OCI-M1 (cell line): ENCODE measurements around the gene PKP1.

Source experiments
- DNase-seq: peaks from one replicate; lab custom pipeline; 2025; lab: John Stamatoyannopoulos, UW

Gene PKP1

DNA sequence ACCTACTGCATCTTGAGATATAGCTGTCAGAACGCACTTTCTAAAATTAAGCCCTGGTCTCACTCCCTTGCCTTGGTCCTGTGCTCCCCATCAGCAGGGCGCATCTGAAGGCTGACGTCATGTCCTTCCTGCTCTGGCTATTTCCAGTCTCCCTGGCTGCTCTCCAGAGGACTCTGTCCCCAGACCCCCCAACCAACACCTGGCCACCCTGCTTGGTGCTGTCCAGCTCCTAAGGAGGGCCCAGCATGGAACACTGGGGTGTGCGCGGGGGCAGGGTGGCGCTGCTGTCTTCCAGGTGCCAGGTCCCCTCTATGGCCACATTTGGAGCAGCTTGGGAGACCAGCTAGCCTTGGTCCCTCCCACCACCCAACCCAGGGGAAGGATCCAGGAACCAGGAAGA, 85.9 kb downstream of the PKP1 start:
- DNase-seq: no peak

DNA sequence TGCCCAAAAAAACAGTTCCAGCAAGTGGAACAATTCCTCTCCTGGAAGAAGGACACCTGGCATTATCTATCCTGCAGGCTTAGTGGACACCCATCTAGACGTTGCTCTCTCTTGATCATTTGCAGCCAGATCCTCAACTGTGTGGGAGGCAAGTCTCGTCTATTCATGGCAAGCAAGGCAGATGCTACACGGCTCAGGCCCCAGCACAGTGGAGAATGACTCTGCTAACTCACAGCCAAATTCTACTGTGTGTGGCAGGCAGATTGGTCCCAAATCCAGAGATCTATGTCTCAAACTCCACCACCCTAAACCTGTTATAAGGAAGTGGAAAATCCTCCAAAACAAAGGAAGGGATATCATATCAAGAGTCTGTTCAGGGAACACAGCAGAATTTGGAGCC, 87.2 kb downstream of the PKP1 start:
- DNase-seq: no peak

DNA sequence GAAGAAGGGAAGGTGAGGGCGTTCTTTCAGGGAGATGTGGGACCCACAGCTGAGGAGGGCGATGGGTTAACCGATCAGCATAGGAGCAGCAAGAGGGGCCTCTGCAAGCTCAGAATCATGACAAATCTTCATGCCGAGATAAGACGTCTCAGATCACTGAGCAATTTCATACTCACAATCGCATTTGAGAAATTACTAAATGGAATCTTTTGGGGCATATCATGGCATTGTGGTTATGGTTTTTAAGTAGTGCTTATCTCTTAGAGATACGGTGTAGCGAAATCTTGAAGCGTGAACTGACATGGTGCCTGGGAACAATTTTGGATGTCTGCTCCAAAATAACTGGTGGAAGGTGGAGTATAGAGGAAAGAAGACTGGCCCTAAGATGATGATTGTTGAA, 88.0 kb downstream of the PKP1 start:
- DNase-seq: no peak

DNA sequence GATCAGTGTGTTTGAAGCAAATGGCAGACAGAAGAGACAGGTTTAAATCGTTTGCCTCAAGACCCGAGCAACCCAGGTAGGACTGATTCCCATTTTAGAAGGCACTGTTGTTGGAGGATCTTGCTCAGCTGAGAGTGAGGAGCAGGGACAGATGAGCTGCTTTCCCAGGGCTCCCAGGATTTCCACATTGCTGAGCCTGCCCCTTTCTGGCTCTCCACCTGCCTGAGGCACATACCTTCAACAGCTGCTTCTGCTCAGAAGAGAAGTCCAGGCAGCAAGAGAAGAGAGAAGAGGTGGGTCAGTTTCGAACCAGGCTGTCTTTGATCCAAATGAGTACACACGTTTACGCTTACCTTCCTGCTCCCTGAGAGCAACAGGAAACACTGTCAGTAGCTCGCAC, 88.5 kb downstream of the PKP1 start:
- no peak for DNase-seq

DNA sequence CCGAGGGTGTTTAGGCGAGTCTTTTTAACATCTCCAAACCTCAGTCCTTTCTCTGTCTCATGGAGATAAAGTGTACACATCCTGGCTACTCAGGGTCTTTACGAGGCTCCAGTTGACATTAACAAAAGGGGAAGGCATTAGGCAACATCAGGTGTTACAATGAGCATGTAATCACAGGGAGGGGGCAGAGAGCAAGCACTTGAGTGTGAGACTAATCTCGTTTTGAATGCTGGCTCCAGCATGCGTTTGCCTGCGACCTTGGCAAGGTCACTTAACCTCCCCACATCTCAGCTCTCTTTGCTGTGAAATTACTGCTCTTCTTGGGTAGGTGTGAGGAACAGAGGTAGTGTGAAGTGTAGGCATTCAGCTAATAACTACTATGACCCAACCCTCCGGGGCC, 91.1 kb downstream of the PKP1 start:
- DNase-seq: no peak

DNA sequence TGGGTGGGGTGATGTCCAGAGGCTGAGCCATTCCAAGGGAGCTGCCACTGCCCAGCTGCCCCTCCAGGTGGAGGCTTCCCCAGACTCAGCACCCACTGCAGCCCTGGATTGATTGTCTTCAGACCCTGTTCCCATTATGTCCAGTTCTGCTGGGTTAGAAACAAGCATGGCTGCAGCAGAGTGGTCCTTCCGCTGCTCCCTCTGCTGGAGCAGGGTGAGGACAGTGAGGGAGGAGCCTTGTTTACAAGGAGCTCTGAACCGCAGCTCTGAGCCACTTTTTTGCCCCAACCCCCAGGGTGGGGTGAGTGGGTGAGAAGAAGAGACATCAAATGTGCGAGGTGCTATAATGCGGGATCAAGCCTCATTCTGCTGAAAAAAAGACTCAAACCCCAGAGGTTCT, 91.9 kb downstream of the PKP1 start:
- peak; percentile 15 for DNase-seq

DNA sequence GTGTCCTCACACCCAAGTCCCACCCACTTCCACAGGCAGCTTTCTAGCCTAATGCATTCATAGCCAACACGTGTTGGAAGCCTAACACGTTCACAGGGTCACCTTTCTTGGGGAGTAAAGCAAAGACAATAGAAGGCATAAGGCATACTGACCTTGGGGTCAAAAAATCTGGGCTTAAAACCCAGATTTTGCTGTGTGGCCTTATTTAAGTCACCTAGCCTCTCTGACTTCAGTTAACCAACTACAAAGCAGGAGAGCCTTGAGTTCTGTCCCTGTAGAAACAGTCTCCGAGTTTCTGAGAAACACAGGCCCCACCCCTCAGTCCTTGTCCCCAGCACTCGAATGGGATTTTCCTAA, 92.8 kb downstream of the PKP1 start:
- DNase-seq: no peak

DNA sequence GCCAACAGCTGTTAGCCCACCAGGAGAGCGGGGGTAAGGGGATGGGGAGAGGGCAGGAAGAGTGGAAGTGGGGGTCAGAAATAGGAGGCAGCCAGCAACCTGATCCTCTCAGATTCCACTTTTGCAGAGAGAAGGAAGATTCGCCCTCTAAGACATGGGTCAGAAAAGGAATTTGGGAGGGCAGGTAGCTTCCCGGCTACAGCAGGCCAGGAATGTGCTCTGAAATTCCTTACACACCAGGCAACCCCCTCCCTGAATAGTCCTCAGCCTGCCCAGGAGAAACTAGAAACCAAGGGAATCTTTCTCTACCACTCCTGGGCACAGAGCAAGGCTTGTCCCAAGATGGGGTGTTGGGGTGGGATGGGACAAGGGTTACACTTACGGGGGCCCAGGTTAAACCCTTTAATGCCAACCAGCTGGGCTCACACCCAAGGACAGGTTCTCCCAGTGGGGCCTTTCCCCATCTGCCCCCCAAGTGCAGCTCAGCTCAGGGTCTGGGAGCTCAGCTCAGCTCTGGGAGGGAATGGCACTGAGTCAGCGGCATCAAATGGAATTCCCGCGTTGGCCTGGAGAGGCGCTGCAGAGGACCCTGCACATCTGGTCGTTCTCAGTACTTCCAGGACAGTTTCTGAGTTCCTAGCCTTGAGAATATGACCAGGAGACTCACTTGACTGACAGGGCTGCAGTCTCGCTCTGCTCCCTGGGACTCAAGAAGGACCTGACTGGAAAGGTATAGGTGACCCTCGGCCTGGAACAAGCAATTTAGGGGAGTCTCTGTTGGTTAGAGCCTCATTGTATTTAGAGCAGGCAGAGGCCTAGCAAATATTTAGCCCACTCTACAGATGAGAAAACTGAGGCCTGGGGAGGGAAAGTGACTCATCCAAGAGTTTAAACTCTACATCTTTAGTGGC, 93.4 kb downstream of the PKP1 start:
- peak; percentile 61 for DNase-seq

DNA sequence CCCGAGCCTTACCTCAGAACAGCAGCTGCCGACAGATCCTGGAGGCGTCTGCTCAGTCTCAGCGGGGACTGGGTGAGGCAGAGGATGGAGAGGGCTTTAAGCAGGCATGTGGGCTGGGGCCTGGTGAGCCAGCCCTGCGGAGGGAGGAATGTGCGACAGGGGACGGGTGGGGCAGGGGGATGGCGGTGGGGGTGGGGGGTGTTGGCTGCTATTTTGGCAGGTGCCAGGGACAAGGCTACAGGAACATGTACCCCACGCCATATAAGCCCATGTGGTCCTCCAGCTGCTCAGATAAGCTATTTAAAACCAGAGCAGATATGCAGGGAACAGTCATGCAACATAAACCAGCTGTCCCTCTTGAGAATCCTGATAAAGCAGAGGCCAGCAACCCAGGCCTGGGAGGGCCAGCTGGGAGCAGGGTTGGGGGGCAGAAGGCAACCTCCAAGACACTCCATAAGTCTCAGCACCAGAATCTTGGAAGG, 94.3 kb downstream of the PKP1 start, which contains the start of gene TNNT2:
Gene TNNT2, minus strand, starts transcription at position 70 of the 482 bp plus-strand sequence. CDS start 4,426 bp downstream, outside the sequence.
- no peak for DNase-seq

DNA sequence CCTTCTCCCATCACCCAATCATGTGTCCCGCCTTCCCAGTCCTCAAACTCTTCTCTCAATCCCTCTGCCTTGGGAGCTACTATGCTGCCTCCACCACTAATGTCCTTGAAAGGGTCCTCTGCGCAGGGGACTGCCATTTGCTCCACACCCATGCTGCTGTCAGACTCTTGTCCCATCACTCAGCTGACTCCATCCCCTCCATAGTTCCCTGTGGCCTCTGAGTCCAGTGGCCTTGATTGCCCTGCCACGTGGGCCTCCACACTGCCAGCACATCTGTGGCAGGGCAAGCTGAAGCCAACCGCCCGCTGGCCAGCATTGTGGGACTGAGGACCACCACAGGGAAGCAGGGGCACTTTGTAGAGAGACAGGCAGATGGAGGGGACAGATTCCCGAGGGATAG, 95.5 kb downstream of the PKP1 start:
- DNase-seq: no peak

DNA sequence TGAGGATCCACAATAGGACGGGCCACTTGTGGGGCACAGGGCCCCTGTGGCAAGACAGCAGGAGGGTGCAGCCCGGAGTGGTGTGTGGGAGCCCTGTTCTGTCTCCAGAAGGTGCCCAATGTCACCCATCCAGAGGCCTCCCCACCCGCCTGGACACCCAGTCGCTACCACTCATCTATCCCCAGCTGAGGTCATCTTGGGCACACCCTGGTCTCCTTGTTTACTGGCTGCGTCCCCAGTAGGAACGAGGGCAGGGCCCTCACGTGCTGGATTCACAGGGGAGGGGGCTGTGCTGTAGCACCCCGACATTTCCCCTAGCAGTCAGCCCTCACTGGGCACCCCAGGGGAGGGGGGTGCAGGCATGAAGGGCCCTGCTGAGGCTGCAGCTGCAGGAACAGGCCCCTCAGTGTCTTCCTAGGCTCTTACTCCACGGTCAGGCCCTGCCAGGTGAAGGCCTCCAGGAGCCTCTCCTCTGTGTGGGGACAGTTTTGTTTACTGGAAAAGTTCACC, 96.5 kb downstream of the PKP1 start:
- no peak for DNase-seq

DNA sequence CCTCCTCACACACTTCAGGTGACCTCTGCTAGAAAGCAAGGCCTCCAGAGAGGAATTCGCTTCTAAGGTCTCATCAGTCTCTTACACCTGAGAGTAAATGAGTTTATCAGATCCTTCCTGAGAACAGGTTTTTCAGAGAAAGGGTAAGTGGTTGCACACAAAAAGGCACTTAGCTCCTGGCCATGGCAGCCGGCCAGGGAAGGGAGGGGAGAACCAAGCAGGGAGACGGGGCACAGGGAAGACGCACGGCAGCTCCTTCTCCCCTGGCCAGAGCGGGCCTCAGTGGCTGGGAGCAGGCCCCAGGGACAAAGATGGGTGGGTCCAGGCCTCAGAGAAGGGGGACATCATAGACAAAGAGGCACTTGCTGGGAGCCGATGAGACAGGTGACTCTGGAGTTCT, 97.8 kb downstream of the PKP1 start:
- DNase-seq: no peak
